ENCODE measurements around the gene RNF157. TPM values are rescaled to one million over a fixed set of nuclear protein-coding genes. Genes with fewer than 3 reads are reported as not detected.
A peak's percentile ranks its signal among the peaks of the same experiment; 100 is the strongest.

RNF157 gene
- total RNA-seq, 1 experiment from 2014 or later, result 11.2 TPM

DNA sequence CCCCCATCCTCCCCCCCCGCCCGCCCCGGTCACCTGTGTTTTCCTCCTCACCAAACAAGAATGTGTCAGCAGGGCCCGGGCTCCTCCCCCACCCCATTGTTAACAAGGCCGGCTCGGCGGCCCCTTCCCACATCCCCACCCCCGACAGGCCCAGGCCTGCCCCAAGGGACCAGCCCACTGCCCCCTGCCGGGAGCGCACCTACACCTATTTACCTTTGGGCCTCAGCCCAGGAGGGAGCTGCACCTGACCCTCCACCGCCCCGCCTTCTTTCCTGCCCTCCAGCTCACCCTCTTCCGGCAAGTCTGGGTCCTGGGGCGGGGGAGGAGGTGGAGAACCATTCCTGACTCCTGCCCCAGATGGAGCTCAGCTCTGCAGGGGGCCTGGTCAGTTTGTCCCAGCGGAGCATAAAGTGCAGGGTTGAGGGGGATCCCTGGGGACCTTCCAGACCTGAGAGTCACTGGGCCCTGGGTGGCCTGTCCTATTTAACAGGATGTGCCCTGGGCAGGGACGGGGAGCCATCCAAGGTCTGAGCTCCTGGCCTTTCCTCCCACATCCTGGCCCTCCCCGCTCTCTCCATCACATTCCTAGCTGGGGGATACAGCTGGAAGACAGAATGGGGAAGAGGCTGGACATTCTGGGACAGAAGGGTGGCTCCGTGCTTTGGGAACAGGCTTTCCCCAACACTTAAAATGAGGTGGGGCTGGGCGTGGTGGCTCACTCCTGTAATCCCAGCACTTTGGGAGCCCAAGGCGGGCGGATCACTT, 107.5 kb downstream of the RNF157 start (continued):
- no peak for TF ChIP-seq FOXJ3 (CRISPR knock-in tag; IDR thresholded peaks at IDR 0.05; ENCODE audit: borderline replicate concordance)

DNA sequence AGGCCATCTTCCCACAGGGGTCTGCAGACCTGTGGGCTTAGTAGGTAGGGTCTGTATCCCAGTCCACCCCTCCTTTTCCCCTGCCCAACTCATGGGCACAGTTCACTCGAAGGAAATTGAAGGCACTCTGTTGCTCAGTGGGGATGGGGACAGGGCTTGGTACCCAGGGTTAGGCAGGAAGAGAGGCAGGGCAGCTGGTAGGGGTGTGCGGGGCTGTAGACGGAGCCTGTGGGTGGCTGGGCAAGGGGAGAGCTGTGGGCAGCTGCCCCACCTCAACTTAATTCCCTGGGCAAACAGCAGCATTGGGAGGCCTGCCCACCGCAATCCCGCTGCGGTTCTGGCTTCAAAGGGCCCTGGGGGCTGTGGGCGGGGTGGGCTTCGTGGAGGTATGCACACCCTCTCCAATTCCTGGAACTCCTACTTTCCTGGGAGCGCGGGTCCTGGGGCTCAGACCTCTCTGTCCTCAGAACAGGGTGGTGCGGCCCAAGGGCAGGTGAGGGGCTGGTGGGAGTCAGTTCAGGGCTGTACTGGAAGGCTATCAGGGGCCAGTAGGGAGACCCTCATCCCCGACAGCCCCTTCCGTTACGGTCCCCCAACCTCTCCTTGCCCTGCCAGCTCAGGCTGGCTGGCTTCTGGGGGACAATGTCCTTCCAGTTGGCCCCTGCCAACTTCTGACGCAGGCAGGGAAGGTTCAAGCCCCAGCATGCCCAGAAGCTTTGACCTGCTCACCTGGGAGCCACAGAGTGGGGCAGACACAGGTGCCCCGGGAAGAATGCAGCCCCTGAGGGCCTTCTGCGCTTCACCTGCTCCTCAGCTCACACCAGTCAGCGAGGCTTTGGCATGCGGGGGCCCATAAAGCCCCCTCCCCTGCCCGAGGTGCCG, 108.4 kb downstream of the RNF157 start:
- peak overlapping the region; percentile 46 for H3K4me3 Mint-ChIP-seq
- ChIA-PET CTCF (interaction anchor here (0.7 to 9.7 kb wide), 19 partner anchors 9 to 391 kb away, joined by 3 to 176 read pairs (median 5); partner anchors contain the start of genes ACOX1, FOXJ1 and TEN1), POLR2A (interaction anchor here (0.5 to 3.9 kb wide), 5 partner anchors 8 to 50 kb away, joined by 3 to 17 read pairs (median 5); partner anchors contain the start of gene FOXJ1)
- H3K36me3 Mint-ChIP-seq, result no peaks in the 10 kb centered on the region
- H3K27me3 Mint-ChIP-seq (ENCODE audit: low read depth), result peaks cover 33% of the 10 kb centered on the region
- TF ChIP-seq ZNF423 (CRISPR knock-in tag; IDR thresholded peaks at IDR 0.05), result peak; percentile 49; the same call in 1 of the 2 replicates
- TF ChIP-seq ZNF317 (CRISPR knock-in tag; IDR thresholded peaks at IDR 0.05; ENCODE audit: borderline replicate concordance, low read depth), result no peak
- TF ChIP-seq, protein P1, sequence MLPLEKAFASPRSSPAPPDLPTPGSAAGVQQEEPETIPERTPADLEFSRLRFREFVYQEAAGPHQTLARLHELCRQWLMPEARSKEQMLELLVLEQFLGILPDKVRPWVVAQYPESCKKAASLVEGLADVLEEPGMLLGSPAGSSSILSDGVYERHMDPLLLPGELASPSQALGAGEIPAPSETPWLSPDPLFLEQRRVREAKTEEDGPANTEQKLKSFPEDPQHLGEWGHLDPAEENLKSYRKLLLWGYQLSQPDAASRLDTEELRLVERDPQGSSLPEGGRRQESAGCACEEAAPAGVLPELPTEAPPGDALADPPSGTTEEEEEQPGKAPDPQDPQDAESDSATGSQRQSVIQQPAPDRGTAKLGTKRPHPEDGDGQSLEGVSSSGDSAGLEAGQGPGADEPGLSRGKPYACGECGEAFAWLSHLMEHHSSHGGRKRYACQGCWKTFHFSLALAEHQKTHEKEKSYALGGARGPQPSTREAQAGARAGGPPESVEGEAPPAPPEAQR (CRISPR knock-in tag; IDR thresholded peaks at IDR 0.05), result no peak
- no peak; the same call in 1 of the 2 replicates for TF ChIP-seq TP53 (CRISPR knock-in tag; IDR thresholded peaks at IDR 0.05)
- TF ChIP-seq GRHL2 (CRISPR knock-in tag; IDR thresholded peaks at IDR 0.05; ENCODE audit: insufficient replicate concordance, severe bottlenecking), result no peak
- peak; percentile 39; the same call in 1 of the 2 replicates for TF ChIP-seq TCF7 (CRISPR knock-in tag; IDR thresholded peaks at IDR 0.05; ENCODE audit: low read depth)
- no peak for TF ChIP-seq ZNF416 (CRISPR knock-in tag; IDR thresholded peaks at IDR 0.05)
- TF ChIP-seq, protein P2, sequence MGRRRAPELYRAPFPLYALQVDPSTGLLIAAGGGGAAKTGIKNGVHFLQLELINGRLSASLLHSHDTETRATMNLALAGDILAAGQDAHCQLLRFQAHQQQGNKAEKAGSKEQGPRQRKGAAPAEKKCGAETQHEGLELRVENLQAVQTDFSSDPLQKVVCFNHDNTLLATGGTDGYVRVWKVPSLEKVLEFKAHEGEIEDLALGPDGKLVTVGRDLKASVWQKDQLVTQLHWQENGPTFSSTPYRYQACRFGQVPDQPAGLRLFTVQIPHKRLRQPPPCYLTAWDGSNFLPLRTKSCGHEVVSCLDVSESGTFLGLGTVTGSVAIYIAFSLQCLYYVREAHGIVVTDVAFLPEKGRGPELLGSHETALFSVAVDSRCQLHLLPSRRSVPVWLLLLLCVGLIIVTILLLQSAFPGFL (CRISPR knock-in tag; IDR thresholded peaks at IDR 0.05; ENCODE audit: borderline replicate concordance), result no peak
- no peak for TF ChIP-seq RORB (CRISPR knock-in tag; IDR thresholded peaks at IDR 0.05)
- TF ChIP-seq NFE2L1 (CRISPR knock-in tag; IDR thresholded peaks at IDR 0.05), result peak; percentile 37; the same call in 1 of the 2 replicates
- TF ChIP-seq, protein P3, sequence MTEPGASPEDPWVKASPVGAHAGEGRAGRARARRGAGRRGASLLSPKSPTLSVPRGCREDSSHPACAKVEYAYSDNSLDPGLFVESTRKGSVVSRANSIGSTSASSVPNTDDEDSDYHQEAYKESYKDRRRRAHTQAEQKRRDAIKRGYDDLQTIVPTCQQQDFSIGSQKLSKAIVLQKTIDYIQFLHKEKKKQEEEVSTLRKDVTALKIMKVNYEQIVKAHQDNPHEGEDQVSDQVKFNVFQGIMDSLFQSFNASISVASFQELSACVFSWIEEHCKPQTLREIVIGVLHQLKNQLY (CRISPR knock-in tag; IDR thresholded peaks at IDR 0.05), result no peak
- TF ChIP-seq, protein P4, sequence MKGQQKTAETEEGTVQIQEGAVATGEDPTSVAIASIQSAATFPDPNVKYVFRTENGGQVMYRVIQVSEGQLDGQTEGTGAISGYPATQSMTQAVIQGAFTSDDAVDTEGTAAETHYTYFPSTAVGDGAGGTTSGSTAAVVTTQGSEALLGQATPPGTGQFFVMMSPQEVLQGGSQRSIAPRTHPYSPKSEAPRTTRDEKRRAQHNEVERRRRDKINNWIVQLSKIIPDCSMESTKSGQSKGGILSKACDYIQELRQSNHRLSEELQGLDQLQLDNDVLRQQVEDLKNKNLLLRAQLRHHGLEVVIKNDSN (CRISPR knock-in tag; IDR thresholded peaks at IDR 0.05), result no peak
- H3K27ac Mint-ChIP-seq, result peak overlapping the region; percentile 74
- ATAC-seq, result peak; percentile 2; the same call in 1 of the 2 replicates
- no peaks in the 10 kb centered on the region for H3K9me3 Mint-ChIP-seq
- H3K4me1 Mint-ChIP-seq, result peaks cover 62% of the 10 kb centered on the region
- no peak for DNase-seq (ENCODE audit: low spot score)

DNA sequence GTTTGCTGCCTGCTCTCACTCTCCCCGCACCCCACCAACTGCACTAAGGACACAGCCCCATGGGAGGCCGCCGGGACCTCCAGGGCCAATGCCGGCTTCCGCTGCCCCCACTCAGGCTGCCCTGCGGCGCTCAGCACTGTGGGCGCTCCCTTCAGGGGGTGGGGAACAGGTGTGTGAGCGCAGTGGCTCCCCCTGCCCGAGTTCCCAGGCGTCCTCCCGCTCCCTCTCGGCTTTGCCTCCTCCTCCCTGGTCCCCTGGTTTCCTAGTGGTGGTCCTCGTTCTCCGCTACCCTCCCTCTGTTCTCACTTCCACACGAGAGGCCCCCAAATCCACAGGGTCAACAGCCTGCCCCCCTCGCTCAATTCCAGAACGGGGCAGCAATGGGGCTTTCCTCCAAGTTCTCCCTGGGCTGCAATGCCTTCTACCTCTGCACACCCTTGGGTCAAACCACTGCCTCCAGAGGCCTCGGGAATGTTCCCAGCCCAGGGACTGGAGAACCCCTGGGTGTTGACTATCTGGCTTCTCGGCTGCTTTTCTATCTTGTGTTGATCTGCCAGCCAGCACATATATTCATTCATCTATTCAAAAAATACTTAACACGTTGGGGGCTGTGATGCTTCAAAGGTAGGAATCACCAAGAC, 109.1 kb downstream of the RNF157 start:
- TF ChIP-seq NR1H2 (CRISPR knock-in tag; IDR thresholded peaks at IDR 0.05), result no peak
- TF ChIP-seq, protein P5, sequence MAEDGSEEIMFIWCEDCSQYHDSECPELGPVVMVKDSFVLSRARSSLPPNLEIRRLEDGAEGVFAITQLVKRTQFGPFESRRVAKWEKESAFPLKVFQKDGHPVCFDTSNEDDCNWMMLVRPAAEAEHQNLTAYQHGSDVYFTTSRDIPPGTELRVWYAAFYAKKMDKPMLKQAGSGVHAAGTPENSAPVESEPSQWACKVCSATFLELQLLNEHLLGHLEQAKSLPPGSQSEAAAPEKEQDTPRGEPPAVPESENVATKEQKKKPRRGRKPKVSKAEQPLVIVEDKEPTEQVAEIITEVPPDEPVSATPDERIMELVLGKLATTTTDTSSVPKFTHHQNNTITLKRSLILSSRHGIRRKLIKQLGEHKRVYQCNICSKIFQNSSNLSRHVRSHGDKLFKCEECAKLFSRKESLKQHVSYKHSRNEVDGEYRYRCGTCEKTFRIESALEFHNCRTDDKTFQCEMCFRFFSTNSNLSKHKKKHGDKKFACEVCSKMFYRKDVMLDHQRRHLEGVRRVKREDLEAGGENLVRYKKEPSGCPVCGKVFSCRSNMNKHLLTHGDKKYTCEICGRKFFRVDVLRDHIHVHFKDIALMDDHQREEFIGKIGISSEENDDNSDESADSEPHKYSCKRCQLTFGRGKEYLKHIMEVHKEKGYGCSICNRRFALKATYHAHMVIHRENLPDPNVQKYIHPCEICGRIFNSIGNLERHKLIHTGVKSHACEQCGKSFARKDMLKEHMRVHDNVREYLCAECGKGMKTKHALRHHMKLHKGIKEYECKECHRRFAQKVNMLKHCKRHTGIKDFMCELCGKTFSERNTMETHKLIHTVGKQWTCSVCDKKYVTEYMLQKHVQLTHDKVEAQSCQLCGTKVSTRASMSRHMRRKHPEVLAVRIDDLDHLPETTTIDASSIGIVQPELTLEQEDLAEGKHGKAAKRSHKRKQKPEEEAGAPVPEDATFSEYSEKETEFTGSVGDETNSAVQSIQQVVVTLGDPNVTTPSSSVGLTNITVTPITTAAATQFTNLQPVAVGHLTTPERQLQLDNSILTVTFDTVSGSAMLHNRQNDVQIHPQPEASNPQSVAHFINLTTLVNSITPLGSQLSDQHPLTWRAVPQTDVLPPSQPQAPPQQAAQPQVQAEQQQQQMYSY (CRISPR knock-in tag; IDR thresholded peaks at IDR 0.05), result no peak
- TF ChIP-seq, protein P6, sequence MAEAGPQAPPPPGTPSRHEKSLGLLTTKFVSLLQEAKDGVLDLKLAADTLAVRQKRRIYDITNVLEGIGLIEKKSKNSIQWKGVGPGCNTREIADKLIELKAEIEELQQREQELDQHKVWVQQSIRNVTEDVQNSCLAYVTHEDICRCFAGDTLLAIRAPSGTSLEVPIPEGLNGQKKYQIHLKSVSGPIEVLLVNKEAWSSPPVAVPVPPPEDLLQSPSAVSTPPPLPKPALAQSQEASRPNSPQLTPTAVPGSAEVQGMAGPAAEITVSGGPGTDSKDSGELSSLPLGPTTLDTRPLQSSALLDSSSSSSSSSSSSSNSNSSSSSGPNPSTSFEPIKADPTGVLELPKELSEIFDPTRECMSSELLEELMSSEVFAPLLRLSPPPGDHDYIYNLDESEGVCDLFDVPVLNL (CRISPR knock-in tag; IDR thresholded peaks at IDR 0.05; ENCODE audit: borderline replicate concordance, low read depth), result no peak
- peak; percentile 75 for TF ChIP-seq ZNF423 (CRISPR knock-in tag; IDR thresholded peaks at IDR 0.05)
- TF ChIP-seq ZNF138 (CRISPR knock-in tag; conservative IDR thresholded peaks at IDR 0.05), result no peak
- peak; percentile 31 for DNase-seq (ENCODE audit: low spot score)
- H3K36me3 Mint-ChIP-seq, result no peaks in the 10 kb centered on the region
- ChIA-PET POLR2A (interaction anchor here (1.3 to 3.9 kb wide), 2 partner anchors 9 to 11 kb away, joined by 3 to 17 read pairs; no protein-coding TSS in a partner anchor), CTCF (interaction anchor here (0.9 to 9.7 kb wide), 11 partner anchors 8 to 227 kb away, joined by 3 to 176 read pairs (median 4); partner anchors contain the start of genes FOXJ1, MRPL38 and RNF157)
- ATAC-seq, result no peak
- H3K4me1 Mint-ChIP-seq, result peaks cover 60% of the 10 kb centered on the region
- H3K27me3 Mint-ChIP-seq (ENCODE audit: low read depth), result peaks cover 26% of the 10 kb centered on the region
- no peaks in the 10 kb centered on the region for H3K9me3 Mint-ChIP-seq
- peak overlapping the region; percentile 33; the same call in 1 of the 2 replicates for H3K27ac Mint-ChIP-seq
- peak overlapping the region; percentile 42 for H3K4me3 Mint-ChIP-seq
